Panc1 (cell line): ENCODE results near the gene DUSP8. TPM values are rescaled to one million over a fixed set of nuclear protein-coding genes. Genes with fewer than 3 reads are reported as not detected.
"Not testable (repeated sequence)": the region's sequence is repeated elsewhere in the genome, so short reads cannot be mapped to it uniquely, and the experiment has no call there.

ENCODE experiments used
- ATAC-seq: fragments of 200-7000 bp; cut with Tn5 transposase; 2 replicates; pipeline ENCODE4 v1.9.1; 2020; ENCODE audit warnings: mild to moderate bottlenecking, moderate library complexity
- BruUV-seq: library from RNA; stranded (reverse); fragments of 400-500 nt; replicated peaks from 2 replicates; lab custom pipeline; 2021; lab: Mats Ljungman, UMichigan
- CTCF ChIA-PET: fragments of 300-600 bp; sonication (Branson Sonifier 250); formaldehyde crosslinking; loops from one replicate; lab custom pipeline; 2022; ENCODE audit warnings: antibody characterized with exemption; lab: Charles Lee
- POLR2A ChIA-PET: fragments of 300-600 bp; sonication (Branson Sonifier 250); formaldehyde crosslinking; loops from one replicate; lab custom pipeline; 2022; ENCODE audit warnings: antibody characterized with exemption; lab: Charles Lee
- DNase-seq: peaks from one replicate; pipeline ENCODE4 v3.0.0-alpha.2; 2010; ENCODE audit warnings: low read depth, low spot score
- H3K27ac ChIP-seq: 2 replicates; pipeline ENCODE4 v1.5.1; 2011; ENCODE audit warnings: mild to moderate bottlenecking, low read length, inconsistent platforms
- H3K27me3 ChIP-seq: fragments of 200-500 bp; sonication (Bioruptor generic); 2 replicates; pipeline ENCODE4 v1.6.0; 2014; ENCODE audit warnings: low read length, inconsistent platforms; ENCODE audit not compliant: control insufficient read depth, insufficient read depth
- H3K36me3 ChIP-seq: fragments of 200-500 bp; sonication (Bioruptor generic); 2 replicates; pipeline ENCODE4 v1.5.1; 2014; ENCODE audit warnings: inconsistent platforms, mild to moderate bottlenecking, low read length, moderate library complexity; ENCODE audit not compliant: control insufficient read depth, insufficient read depth
- H3K4me1 ChIP-seq: 2 replicates; pipeline ENCODE4 v1.5.1; 2011; ENCODE audit warnings: inconsistent platforms, mild to moderate bottlenecking, low read length, moderate library complexity; ENCODE audit not compliant: control insufficient read depth, insufficient read depth
- H3K4me3 ChIP-seq, 2 experiments: 2 replicates each; pipeline ENCODE4 v1.5.1; 2011 to 2012; ENCODE audit warnings: low read depth in 2 of 2, low read length in 2 of 2, mild to moderate bottlenecking in 2 of 2, inconsistent platforms in 1 of 2, moderate library complexity in 1 of 2
- H3K9me3 ChIP-seq: fragments of 200-500 bp; sonication (Bioruptor generic); 2 replicates; pipeline ENCODE4 v1.5.1; 2014; ENCODE audit warnings: low read depth, mild to moderate bottlenecking, inconsistent platforms, low read length, moderate library complexity; ENCODE audit not compliant: control insufficient read depth, insufficient read depth
- CTCF ChIP-seq: fragments of 450-650 bp; IDR thresholded peaks from 2 replicates; pipeline ENCODE4 v1.5.1; 2017; ENCODE audit warnings: mild to moderate bottlenecking
- POLR2AphosphoS5 ChIP-seq: IDR thresholded peaks from 2 replicates; pipeline ENCODE4 v1.6.1; 2012; ENCODE audit warnings: mild to moderate bottlenecking, low read depth, low read length, moderate library complexity
- REST ChIP-seq, 2 experiments: IDR thresholded peaks; 2 replicates each; pipeline ENCODE4 v1.6.1; 2011 to 2012; ENCODE audit warnings: low read depth in 2 of 2, control low read depth in 1 of 2, low read length in 1 of 2, mild to moderate bottlenecking in 1 of 2, moderate library complexity in 1 of 2; ENCODE audit not compliant: insufficient read depth in 1 of 2
- SIN3A ChIP-seq: IDR thresholded peaks from 2 replicates; pipeline ENCODE4 v1.6.1; 2012; ENCODE audit warnings: low read depth, mild to moderate bottlenecking, low read length, moderate library complexity, borderline replicate concordance; ENCODE audit not compliant: insufficient read depth
- TCF7L2 ChIP-seq: IDR thresholded peaks from 2 replicates; pipeline ENCODE4 v1.6.1; 2011; ENCODE audit warnings: mild to moderate bottlenecking, low read depth, low read length, inconsistent platforms
- in situ Hi-C: cut with HindIII; loops from 2 replicates; pipeline ENCODE4 v1.10.0; 2016; ENCODE audit warnings: low sequenced_read_pairs, low pct_unique_long_range_greater_than_20kb
- intact Hi-C: fragments of 100-400 bp; cut with micrococcal nuclease; formaldehyde crosslinking; loops from one replicate; pipeline ENCODE4 v1.10.0; 2022; ENCODE audit not compliant: unreplicated experiment
- total RNA-seq: library from RNA; stranded (reverse); gene quantifications from one replicate; pipeline ENCODE4 v1.2.1, GENCODE V29; 2021; ENCODE audit not compliant: unreplicated experiment

The DUSP8 gene
- total RNA-seq, 1 experiment from 2014 or later, result 5.5 TPM

GRCh38 chr11:1607156-1607845 lies 35.2 kb upstream of the DUSP8 start:
- H3K27ac ChIP-seq, DNase-seq, H3K9me3 ChIP-seq, intact Hi-C loops, H3K36me3 ChIP-seq, BruUV-seq, H3K27me3 ChIP-seq, H3K4me1 ChIP-seq, H3K4me3 ChIP-seq, in situ Hi-C loops: not testable (repeated sequence)
- peak; percentile 38; the same call in 1 of the 2 replicates for ATAC-seq
- ChIA-PET CTCF (interaction anchor here (0.6 to 0.8 kb wide), 4 partner anchors 8 to 380 kb away, joined by 3 to 6 read pairs (median 4); no protein-coding TSS in a partner anchor), POLR2A (interaction anchor here (0.6 kb wide), 1 partner anchor 39 kb away, joined by 14 read pairs; no protein-coding TSS in a partner anchor)

GRCh38 chr11:1605923-1606322 lies 33.9 kb upstream of the DUSP8 start:
- H3K27me3 ChIP-seq, ATAC-seq, in situ Hi-C loops, H3K9me3 ChIP-seq, H3K27ac ChIP-seq, H3K4me3 ChIP-seq, H3K4me1 ChIP-seq, DNase-seq, POLR2A ChIA-PET, BruUV-seq, H3K36me3 ChIP-seq, intact Hi-C loops: not testable (repeated sequence)
- CTCF ChIA-PET, result interaction anchor here (1.0 kb wide), 1 partner anchor 11 kb away, joined by 5 read pairs; no protein-coding TSS in a partner anchor

GRCh38 chr11:1604711-1605110 lies 32.6 kb upstream of the DUSP8 start:
- no peaks in the 10 kb centered on the region for H3K9me3 ChIP-seq
- no TSS peak for BruUV-seq
- no peak overlapping the region for H3K4me3 ChIP-seq
- in situ Hi-C loops (no loop called here), intact Hi-C loops (no loop called here)
- no peak for DNase-seq
- peaks cover 20% of the 10 kb centered on the region for H3K27me3 ChIP-seq
- no peak for ATAC-seq
- TF ChIP-seq CTCF (no peak), SIN3A (no peak), POLR2AphosphoS5 (no peak), TCF7L2 (no peak), REST (IDR thresholded peaks at IDR 0.05; ENCODE audit: insufficient read depth in 1 of 2, low read depth in 2 of 2, low read length in 1 of 2) (no peak)
- H3K36me3 ChIP-seq, result no peaks in the 10 kb centered on the region
- CTCF ChIA-PET, result no interaction called here
- no peak overlapping the region for H3K27ac ChIP-seq
- H3K4me1 ChIP-seq, result no peaks in the 10 kb centered on the region
- POLR2A ChIA-PET, result no interaction called here
